ENCODE data around the gene ANKRD13B. TPM values are rescaled to one million over a fixed set of nuclear protein-coding genes. Genes with fewer than 3 reads are reported as not detected.

Gene ANKRD13B
- total and polyA plus RNA-seq, 2 donors (not counting 1 experiment from before 2014, with no cell fraction given), result 1.6 to 2.8 TPM

- peaks cover 6% of the 10 kb centered on the region for H3K79me2 ChIP-seq (ENCODE audit: control insufficient read depth, insufficient read depth, low read length)
- peaks cover 5% of the 10 kb centered on the region for H3K27me3 Mint-ChIP-seq
- no peaks in the 10 kb centered on the region for H3K36me3 ChIP-seq (replicated peaks in 1 of 2; ENCODE audit: control extremely low read depth in 1 of 2, control insufficient read depth in 1 of 2, extremely low read depth in 1 of 2, insufficient read depth in 2 of 2, low read length in 1 of 2)
- no peak for ATAC-seq (ENCODE audit: low read depth)
- H4K20me1 ChIP-seq (ENCODE audit: control insufficient read depth, insufficient read depth, low read length, poor library complexity, severe bottlenecking), result peaks cover 41% of the 10 kb centered on the region
- intact Hi-C loops (cut with micrococcal nuclease), result loop anchor here (1.0 to 10.0 kb wide), 3 partner anchors 46 to 320 kb away; partner anchors contain the start of genes NUFIP2 and TP53I13
- no peak overlapping the region for H3K27ac ChIP-seq (ENCODE audit: low read length in 2 of 2)
- peak overlapping the region; percentile 68 for H3K27ac Mint-ChIP-seq
- H2AFZ ChIP-seq (ENCODE audit: insufficient read depth, low read depth, low read length, poor library complexity, severe bottlenecking), result no peak overlapping the region
- no peaks in the 10 kb centered on the region for H3K9me3 ChIP-seq (ENCODE audit: control extremely low read depth in 1 of 3, control insufficient read depth in 2 of 3, insufficient read depth in 1 of 3, low read length in 2 of 3)
- TF ChIP-seq CTCF (IDR thresholded peaks at IDR 0.05) (no peak), EZH2 (IDR thresholded peaks at IDR 0.05; ENCODE audit: borderline replicate concordance, insufficient read depth, low read depth, low read length, poor library complexity, severe bottlenecking) (no peak)
- CTCF ChIA-PET, result interaction anchor here (1.2 to 15.4 kb wide), 9 partner anchors 8 to 315 kb away, joined by 3 to 336 read pairs (median 6); partner anchors contain the start of genes ABHD15, ANKRD13B, CORO6 and GIT1
- 82% methylated on average over 10 of the region's 16 CpGs for WGBS (ENCODE audit: insufficient coverage)
- peak overlapping the region; percentile 100 for H3K4me2 ChIP-seq (replicated peaks; ENCODE audit: low read depth, low read length, poor library complexity, severe bottlenecking)
- H3K9me3 Mint-ChIP-seq (ENCODE audit: insufficient read depth), result no peaks in the 10 kb centered on the region
- H3K27me3 ChIP-seq (replicated peaks in 1 of 4; ENCODE audit: control extremely low read depth in 1 of 4, control insufficient read depth in 3 of 4, insufficient read depth in 4 of 4, low read length in 3 of 4), result peaks cover 0 to 40% (median 12%) of the 10 kb centered on the region in 4 experiments
- peak; percentile 36 for DNase-seq
- POLR2A ChIA-PET, result interaction anchor here (1.2 to 1.5 kb wide), 3 partner anchors 23 to 316 kb away, joined by 3 to 7 read pairs (median 3); partner anchors contain the start of gene SSH2
- H3K4me1 Mint-ChIP-seq, result peaks cover 39% of the 10 kb centered on the region
- H3K9ac ChIP-seq (ENCODE audit: low read length), result peak overlapping the region; percentile 68
- peak overlapping the region in 2 of 5 experiments; percentile 56 to 73 for H3K4me3 ChIP-seq (ENCODE audit: control extremely low read depth in 1 of 5, extremely low read depth in 1 of 5, insufficient read depth in 1 of 5, low read depth in 2 of 5, low read length in 4 of 5)
- H3K4me1 ChIP-seq (ENCODE audit: control insufficient read depth in 2 of 2, insufficient read depth in 2 of 2, low read length in 2 of 2), result peaks cover 51 to 56% of the 10 kb centered on the region in 2 donors
- peak overlapping the region; percentile 90 for H3K4me3 Mint-ChIP-seq
These were observed 21.6 kb downstream of the ANKRD13B start for GRCh38 chr17:29614349-29615047.

GRCh38 chr17:29615048-29615385 is 22.1 kb downstream of the ANKRD13B start:
- 3% methylated on average over 14 of the region's 15 CpGs for WGBS (ENCODE audit: insufficient coverage)
- Histone ChIP-seq H3K79me2 (ENCODE audit: control insufficient read depth, insufficient read depth, low read length) (peaks cover 6% of the 10 kb centered on the region), H3K9me3 (ENCODE audit: control extremely low read depth in 1 of 3, control insufficient read depth in 2 of 3, insufficient read depth in 1 of 3, low read length in 2 of 3) (no peaks in the 10 kb centered on the region), H4K20me1 (ENCODE audit: control insufficient read depth, insufficient read depth, low read length, poor library complexity, severe bottlenecking) (peaks cover 41% of the 10 kb centered on the region), H3K4me2 (replicated peaks; ENCODE audit: low read depth, low read length, poor library complexity, severe bottlenecking) (peak overlapping the region; percentile 100), H3K27me3 (replicated peaks in 1 of 4; ENCODE audit: control extremely low read depth in 1 of 4, control insufficient read depth in 3 of 4, insufficient read depth in 4 of 4, low read length in 3 of 4) (peaks cover 0 to 40% (median 12%) of the 10 kb centered on the region in 4 experiments), H3K36me3 (replicated peaks in 1 of 2; ENCODE audit: control extremely low read depth in 1 of 2, control insufficient read depth in 1 of 2, extremely low read depth in 1 of 2, insufficient read depth in 2 of 2, low read length in 1 of 2) (no peaks in the 10 kb centered on the region), H3K27ac (ENCODE audit: low read length in 2 of 2) (no peak overlapping the region), H3K4me3 (ENCODE audit: control extremely low read depth in 1 of 5, extremely low read depth in 1 of 5, insufficient read depth in 1 of 5, low read depth in 2 of 5, low read length in 4 of 5) (peak overlapping the region; percentile 36 to 73 (median 50)), H3K9ac (ENCODE audit: low read length) (peak overlapping the region; percentile 68), H3K4me1 (ENCODE audit: control insufficient read depth in 2 of 2, insufficient read depth in 2 of 2, low read length in 2 of 2) (peaks cover 51 to 56% of the 10 kb centered on the region in 2 donors), H2AFZ (ENCODE audit: insufficient read depth, low read depth, low read length, poor library complexity, severe bottlenecking) (peak overlapping the region; percentile 88)
- Mint-ChIP-seq H3K27ac (peak overlapping the region; percentile 68), H3K4me1 (peaks cover 39% of the 10 kb centered on the region), H3K4me3 (peak overlapping the region; percentile 90), H3K9me3 (ENCODE audit: insufficient read depth) (no peaks in the 10 kb centered on the region), H3K27me3 (peaks cover 5% of the 10 kb centered on the region)
- intact Hi-C loops (cut with micrococcal nuclease), result loop anchor here (1.0 to 10.0 kb wide), 3 partner anchors 47 to 320 kb away; partner anchors contain the start of genes NUFIP2 and TP53I13
- no peak for DNase-seq
- peak; percentile 11 for ATAC-seq (ENCODE audit: low read depth)
- ChIA-PET POLR2A (interaction anchor here (0.7 to 1.6 kb wide), 6 partner anchors 23 to 315 kb away, joined by 3 to 7 read pairs (median 3); partner anchors contain the start of genes ABHD15 and SSH2), CTCF (interaction anchor here (1.3 to 15.4 kb wide), 9 partner anchors 18 to 315 kb away, joined by 3 to 336 read pairs (median 23); partner anchors contain the start of genes ABHD15, ANKRD13B, GIT1 and SSH2)
- TF ChIP-seq CTCF (IDR thresholded peaks at IDR 0.05), result no peak
- no peak for TF ChIP-seq EZH2 (IDR thresholded peaks at IDR 0.05; ENCODE audit: borderline replicate concordance, insufficient read depth, low read depth, low read length, poor library complexity, severe bottlenecking)
